Gastroesophageal sphincter (tissue), 3 donors: Measurements from ENCODE around the gene AQP6.

ENCODE experiments used
- EP300 ChIP-seq: sonication (generic); formaldehyde crosslinking; IDR thresholded peaks from one replicate; pipeline ENCODE4 v1.6.1; 2017; ENCODE audit warnings: antibody characterized with exemption, mild to moderate bottlenecking
- POLR2A ChIP-seq, 2 donors: fragments of 450-650 bp; IDR thresholded peaks; one replicate each; pipeline ENCODE4 v1.6.1; 2017; ENCODE audit warnings: antibody characterized with exemption in 2 of 2, mild to moderate bottlenecking in 2 of 2, moderate library complexity in 1 of 2
- TF ChIP-seq, protein P1 (sequence below), 4 experiments: fragments of 200-600 bp in 2 of 4; fragments of 450-650 bp in 2 of 4; sonication (generic) in 1 of 4; IDR thresholded peaks; one replicate each; pipeline ENCODE4 v1.5.1; 2017 to 2019; ENCODE audit warnings: antibody characterized with exemption in 4 of 4, mild to moderate bottlenecking in 2 of 4, moderate library complexity in 2 of 4

DNA sequence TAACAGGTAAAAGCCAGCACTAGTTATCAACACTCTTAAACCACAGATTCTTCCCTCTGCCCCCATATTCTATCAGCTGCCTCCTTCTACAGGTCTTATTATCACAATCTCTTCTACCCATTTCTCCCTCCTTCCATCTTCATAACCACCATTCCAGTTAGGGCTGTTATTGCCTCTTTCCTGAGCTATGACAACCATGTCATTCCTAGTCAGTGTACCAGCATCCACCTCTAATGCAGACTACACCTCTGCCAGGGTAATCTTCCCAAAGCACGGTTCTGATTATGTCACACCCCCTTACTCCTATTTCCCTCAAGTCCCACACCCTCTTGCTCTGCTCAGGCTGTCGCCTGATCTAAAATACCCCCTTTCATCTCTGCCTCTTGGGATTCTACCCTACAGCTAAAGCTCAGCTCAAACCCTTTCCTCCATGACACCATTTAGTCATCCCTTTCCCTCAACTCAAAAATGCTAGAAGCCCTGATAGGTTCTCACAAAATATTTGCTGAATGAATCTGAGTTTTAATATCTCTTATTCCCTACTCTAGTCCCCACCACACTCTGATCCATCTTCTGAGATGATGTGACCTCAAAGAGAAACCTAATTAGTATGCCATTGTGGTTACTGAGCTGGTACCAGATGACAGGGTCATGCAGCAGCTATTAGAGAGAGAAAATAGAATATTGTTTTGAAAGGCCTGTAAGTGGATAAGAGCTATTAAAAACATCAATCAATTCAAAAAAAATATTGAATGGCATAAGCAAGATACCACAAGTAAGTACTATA lies 40.8 kb downstream of the AQP6 start:
- no peak for TF ChIP-seq POLR2A (IDR thresholded peaks at IDR 0.05)
- TF ChIP-seq, protein P1, sequence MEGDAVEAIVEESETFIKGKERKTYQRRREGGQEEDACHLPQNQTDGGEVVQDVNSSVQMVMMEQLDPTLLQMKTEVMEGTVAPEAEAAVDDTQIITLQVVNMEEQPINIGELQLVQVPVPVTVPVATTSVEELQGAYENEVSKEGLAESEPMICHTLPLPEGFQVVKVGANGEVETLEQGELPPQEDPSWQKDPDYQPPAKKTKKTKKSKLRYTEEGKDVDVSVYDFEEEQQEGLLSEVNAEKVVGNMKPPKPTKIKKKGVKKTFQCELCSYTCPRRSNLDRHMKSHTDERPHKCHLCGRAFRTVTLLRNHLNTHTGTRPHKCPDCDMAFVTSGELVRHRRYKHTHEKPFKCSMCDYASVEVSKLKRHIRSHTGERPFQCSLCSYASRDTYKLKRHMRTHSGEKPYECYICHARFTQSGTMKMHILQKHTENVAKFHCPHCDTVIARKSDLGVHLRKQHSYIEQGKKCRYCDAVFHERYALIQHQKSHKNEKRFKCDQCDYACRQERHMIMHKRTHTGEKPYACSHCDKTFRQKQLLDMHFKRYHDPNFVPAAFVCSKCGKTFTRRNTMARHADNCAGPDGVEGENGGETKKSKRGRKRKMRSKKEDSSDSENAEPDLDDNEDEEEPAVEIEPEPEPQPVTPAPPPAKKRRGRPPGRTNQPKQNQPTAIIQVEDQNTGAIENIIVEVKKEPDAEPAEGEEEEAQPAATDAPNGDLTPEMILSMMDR (IDR thresholded peaks at IDR 0.05) = no peak
- no peak for TF ChIP-seq EP300
